HepG2 (cell line): ENCODE data around the gene HLA-DOA. TPM values are rescaled to one million over a fixed set of nuclear protein-coding genes. Genes with fewer than 3 reads are reported as not detected.

Experiments used
- ARID4A ChIP-seq: sonication (generic); formaldehyde crosslinking; IDR thresholded peaks from 2 replicates; pipeline ENCODE4 v1.5.0; 2020; ENCODE audit warnings: mild to moderate bottlenecking, missing genetic modification reagents, borderline replicate concordance
- E2F2 ChIP-seq: sonication (generic); formaldehyde crosslinking; IDR thresholded peaks from 2 replicates; pipeline ENCODE4 v1.4.0; 2020; ENCODE audit warnings: missing genetic modification reagents, borderline replicate concordance
- GTF2F1 ChIP-seq: fragments of 150-350 bp; IDR thresholded peaks from 2 replicates; pipeline ENCODE4 v1.6.1; 2014; ENCODE audit warnings: low read length
- HNF4G ChIP-seq, 2 experiments: sonication (generic) in 1 of 2; formaldehyde crosslinking in 1 of 2; IDR thresholded peaks; 2 replicates each; pipeline versions ENCODE4 v1.4.0 to v1.6.1; 2011 to 2020; ENCODE audit warnings: borderline replicate concordance in 2 of 2, low read depth in 2 of 2, mild to moderate bottlenecking in 2 of 2, low read length in 1 of 2, missing genetic modification reagents in 1 of 2, moderate library complexity in 1 of 2
- HNRNPLL ChIP-seq: fragments of 200-400 bp; formaldehyde crosslinking; IDR thresholded peaks from 2 replicates; pipeline ENCODE4 v1.6.1; 2017; ENCODE audit warnings: mild to moderate bottlenecking, low read depth, low read length; ENCODE audit not compliant: poor library complexity, severe bottlenecking
- MEF2D ChIP-seq: sonication (generic); formaldehyde crosslinking; IDR thresholded peaks from 2 replicates; pipeline ENCODE4 v1.5.1; 2020; ENCODE audit warnings: mild to moderate bottlenecking, missing genetic modification reagents
- PAF1 ChIP-seq: IDR thresholded peaks from 2 replicates; pipeline ENCODE4 v1.6.1; 2016; ENCODE audit warnings: missing genetic modification reagents, missing compliant biosample characterization
- RBAK ChIP-seq: sonication (generic); formaldehyde crosslinking; IDR thresholded peaks from 2 replicates; pipeline ENCODE4 v1.5.1; 2020; ENCODE audit warnings: mild to moderate bottlenecking, missing genetic modification reagents
- TFE3 ChIP-seq: IDR thresholded peaks from 2 replicates; pipeline ENCODE4 v1.6.1; 2016
- TGIF2 ChIP-seq: IDR thresholded peaks from 2 replicates; pipeline ENCODE4 v1.6.1; 2016; ENCODE audit warnings: control low read depth, missing compliant biosample characterization
- ZNF318 ChIP-seq: sonication (generic); formaldehyde crosslinking; IDR thresholded peaks from 2 replicates; pipeline ENCODE4 v1.4.0; 2020; ENCODE audit warnings: mild to moderate bottlenecking, missing genetic modification reagents
- ZNF335 ChIP-seq: sonication (generic); formaldehyde crosslinking; IDR thresholded peaks from 2 replicates; pipeline ENCODE4 v1.4.0; 2020; ENCODE audit warnings: missing genetic modification reagents
- polyA plus RNA-seq, 8 experiments: library from polyadenylated mRNA; depleted of rRNA in 3 of 8; stranded (reverse) in 7 of 8; unstranded in 1 of 8; fragments of >200 nt; fragmentation: Illumina TruSeq in 4 of 8; extraction: Trizol in 4 of 8; gene quantifications; 2 replicates each; pipeline versions ENCODE4 v1.2.1 to v1.2.3, GENCODE V29; 2011 to 2016; ENCODE audit warnings: low read depth in 4 of 8, missing spikeins in 1 of 8, mixed read lengths in 1 of 8; ENCODE audit not compliant: insufficient read depth in 1 of 8
- total RNA-seq, 5 experiments: library from RNA; depleted of rRNA; stranded (reverse); fragments of >200 nt; fragmentation: Illumina TruSeq; extraction: Trizol; gene quantifications; 2 replicates each; pipeline ENCODE4 v1.2.3, GENCODE V29; 2016; ENCODE audit warnings: low read depth in 1 of 5

Gene HLA-DOA
- total and polyA plus RNA-seq, 2 of the 13 experiments (the other 11 are each of a cell fraction or from before 2014, with no cell fraction given) = 0.03 to 0.09 TPM

- no peak for TF ChIP-seq ZNF318 (CRISPR knock-in tag)
- peak; percentile 5 for TF ChIP-seq HNRNPLL
- peak; percentile 6; the same call in 1 of the 2 replicates for TF ChIP-seq ZNF335
- TF ChIP-seq MEF2D (CRISPR knock-in tag) = no peak
- no peak; the same call in 1 of the 2 replicates for TF ChIP-seq TGIF2 (CRISPR knock-in tag)
- peak; percentile 46 for TF ChIP-seq ARID4A (CRISPR knock-in tag)
- no peak for TF ChIP-seq TFE3 (CRISPR knock-in tag)
- peak; percentile 90 for TF ChIP-seq HNF4G (IDR thresholded peaks at IDR 0.05; ENCODE audit: borderline replicate concordance, low read depth, low read length)
- TF ChIP-seq HNF4G (CRISPR knock-in tag; IDR thresholded peaks at IDR 0.05; ENCODE audit: borderline replicate concordance, low read depth) = peak; percentile 69; the same call in 1 of the 2 replicates
- no peak for TF ChIP-seq RBAK (CRISPR knock-in tag)
- no peak for TF ChIP-seq E2F2
- TF ChIP-seq GTF2F1 = no peak
- no peak for TF ChIP-seq PAF1 (CRISPR knock-in tag)
Measured at GRCh38 chr6:32970413-32971241, 38.8 kb downstream of the HLA-DOA start (continued).
